NCI-H146 (cell line): Measurements from ENCODE around the gene TAL1.
A peak's percentile ranks its signal among the peaks of the same experiment; 100 is the strongest.
"Not testable (repeated sequence)": the region's sequence is repeated elsewhere in the genome, so short reads cannot be mapped to it uniquely, and the experiment has no call there.

Experiments
- DNase-seq: peaks from one replicate; lab custom pipeline; 2025; lab: John Stamatoyannopoulos, UW

The TAL1 gene

DNA sequence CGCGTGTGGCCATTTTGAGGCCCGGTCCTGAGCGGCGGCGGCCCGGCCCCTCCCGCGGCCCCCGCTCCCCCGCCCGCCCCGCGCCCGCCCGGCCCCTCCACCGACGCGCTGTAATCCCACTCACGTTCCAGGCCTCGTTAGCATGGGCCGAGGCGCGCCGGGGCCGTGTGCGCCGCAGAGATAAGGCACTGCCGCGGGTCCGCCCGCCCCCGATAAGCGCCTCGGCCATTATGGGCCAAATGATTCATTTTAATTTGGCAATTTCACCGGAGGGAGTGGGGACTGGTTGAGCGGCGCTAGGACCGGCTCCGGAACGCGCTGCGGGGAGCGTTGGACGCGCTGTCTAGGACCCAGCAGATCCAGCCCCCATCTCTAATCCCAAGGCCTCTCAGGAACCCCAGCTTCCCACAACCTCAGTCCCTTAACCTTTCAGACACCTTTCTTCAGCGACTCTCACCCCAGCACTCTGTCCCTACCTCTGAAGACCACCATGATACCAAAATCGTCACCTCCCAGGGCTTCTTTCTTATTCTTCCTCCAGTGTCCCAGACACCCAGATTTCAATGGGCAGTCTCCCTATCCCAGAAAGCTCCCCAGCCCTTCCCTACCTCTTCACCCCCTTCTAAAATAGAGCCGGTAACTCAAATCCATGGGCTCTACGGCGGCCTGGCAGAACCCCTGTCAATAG lies at the start of gene TAL1:
Gene TAL1, minus strand, starts transcription at position 39 of the 688 bp plus-strand sequence. CDS start 6,337 bp downstream, outside the sequence.
- no peak for DNase-seq

- no peak for DNase-seq
Observed at GRCh38 chr1:47280142-47280541, 48.1 kb upstream of the TAL1 start.

GRCh38 chr1:47276850-47277249 lies 44.8 kb upstream of the TAL1 start:
- DNase-seq = no peak

- not testable (repeated sequence) for DNase-seq
Observed at GRCh38 chr1:47275811-47276210, 43.8 kb upstream of the TAL1 start.

DNA sequence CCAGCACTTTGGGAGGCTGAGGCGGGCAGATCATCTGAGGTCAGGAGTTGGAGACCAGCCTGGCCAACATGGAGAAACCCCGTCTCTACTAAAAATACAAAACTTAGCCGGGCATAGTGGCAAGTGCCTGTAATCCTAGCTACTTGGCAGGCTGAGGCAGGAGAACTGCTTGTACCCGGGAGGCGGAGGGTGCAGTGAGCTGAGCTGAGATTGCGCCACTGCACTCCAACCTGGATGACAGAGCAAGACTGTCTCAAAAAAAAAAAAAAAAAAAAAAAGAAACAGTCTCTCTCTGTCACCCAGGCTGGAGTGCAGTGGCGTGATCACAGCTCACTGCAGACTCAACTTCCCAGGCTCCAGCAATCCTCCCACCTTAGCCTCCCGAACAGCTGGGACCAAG lies 33.5 kb upstream of the TAL1 start:
- DNase-seq = not testable (repeated sequence)

- peak; percentile 2 for DNase-seq
Observed at GRCh38 chr1:47262787-47263413, 30.9 kb upstream of the TAL1 start.

DNA sequence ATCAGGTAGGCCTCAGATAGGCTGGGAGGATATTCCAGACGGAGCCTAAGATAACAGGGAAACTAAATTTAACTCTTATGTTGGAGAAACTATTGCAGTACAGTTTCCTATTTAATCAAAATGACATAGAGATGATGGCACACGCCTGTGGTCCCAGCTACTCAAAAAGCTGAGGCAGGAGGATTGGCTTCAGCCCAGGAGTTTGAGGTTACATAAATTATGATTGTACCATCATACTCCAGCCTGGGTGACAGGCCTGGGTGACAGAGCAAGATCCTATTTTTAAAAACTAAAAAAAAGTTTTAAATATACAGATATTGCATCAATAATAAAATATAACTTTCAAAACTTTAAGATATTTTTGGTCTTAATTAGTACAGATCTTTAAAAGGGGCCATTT lies 25.2 kb upstream of the TAL1 start:
- DNase-seq = no peak

DNA sequence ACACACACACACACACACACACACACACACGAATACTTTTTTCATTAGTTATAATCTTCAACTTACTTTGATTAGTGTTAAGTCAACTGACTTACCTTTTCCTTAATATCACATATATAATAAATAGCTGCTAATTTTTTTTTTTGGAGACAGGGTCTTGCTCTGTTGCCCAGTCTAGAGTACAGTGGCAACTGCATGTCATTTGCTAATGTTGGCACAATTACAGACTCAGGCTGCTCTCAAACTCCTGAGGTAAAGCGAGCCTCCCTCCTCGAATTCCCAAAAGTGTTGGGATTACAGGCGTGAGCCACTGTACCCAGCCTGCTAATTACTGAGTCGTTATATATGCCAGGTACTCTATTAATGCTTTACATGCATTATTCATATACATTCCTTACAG lies 20.8 kb upstream of the TAL1 start:
- no peak for DNase-seq

- no peak for DNase-seq
Observed at GRCh38 chr1:47252369-47252768, 20.3 kb upstream of the TAL1 start.

- DNase-seq = no peak
Observed at GRCh38 chr1:47249755-47250154, 17.7 kb upstream of the TAL1 start.

- no peak for DNase-seq
Observed at GRCh38 chr1:47244339-47244862, 12.4 kb upstream of the TAL1 start.

- DNase-seq = no peak
Observed at GRCh38 chr1:47243910-47244309, 11.9 kb upstream of the TAL1 start.

GRCh38 chr1:47241114-47242113 lies 9.4 kb upstream of the TAL1 start:
- DNase-seq = no peak

DNA sequence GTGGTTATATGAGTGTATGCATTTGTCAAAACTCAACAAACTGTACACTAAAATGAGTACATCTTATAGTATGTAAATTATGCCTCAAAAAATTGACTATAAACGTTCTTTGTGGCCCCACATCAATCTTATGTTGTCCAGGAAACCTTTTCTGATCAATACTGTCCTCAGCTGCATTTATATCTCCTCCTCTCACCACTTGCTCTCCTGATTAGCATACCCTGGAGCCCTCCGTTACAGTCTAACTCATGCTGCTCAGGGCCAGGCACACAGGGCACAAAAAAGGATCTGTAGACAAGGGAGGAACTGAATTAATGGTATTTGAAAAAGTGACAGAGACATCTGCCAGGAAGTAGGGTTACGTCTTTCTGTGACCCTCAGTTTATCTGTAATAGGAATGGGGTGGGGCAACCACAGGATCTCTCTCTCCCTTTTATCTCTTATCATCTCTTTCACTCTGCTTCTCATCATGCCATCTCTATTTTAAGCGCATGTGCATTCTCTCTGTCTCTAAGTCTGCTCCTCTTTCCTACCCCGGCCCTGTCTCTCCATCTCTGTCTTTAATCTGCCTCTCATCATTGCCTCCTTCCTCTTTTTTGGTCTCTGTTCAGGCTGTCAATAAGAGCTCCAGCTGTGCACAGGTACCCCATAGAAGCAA lies 7.0 kb upstream of the TAL1 start:
- DNase-seq = no peak

DNA sequence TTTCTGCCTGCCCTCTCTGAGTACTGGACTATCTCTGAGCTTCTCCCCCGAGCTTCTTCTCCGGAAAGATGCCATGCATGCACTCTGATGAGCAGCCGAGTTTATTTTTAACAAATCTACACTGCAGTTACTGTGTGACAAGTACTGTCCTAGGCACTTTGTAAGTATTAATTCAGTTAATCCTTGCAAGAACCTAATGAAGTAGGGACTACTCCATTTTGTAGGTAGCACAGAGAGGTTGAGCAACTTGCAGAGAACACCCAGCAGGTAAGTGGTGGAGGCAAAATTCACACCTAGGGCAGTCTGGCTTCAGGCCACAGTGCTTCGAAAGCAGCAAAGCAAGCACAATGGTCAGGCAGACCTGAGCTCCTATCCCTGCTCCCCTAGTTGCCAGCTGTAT lies 3.8 kb upstream of the TAL1 start:
- no peak for DNase-seq

GRCh38 chr1:47235241-47235681 lies 3.2 kb upstream of the TAL1 start:
- no peak for DNase-seq

DNA sequence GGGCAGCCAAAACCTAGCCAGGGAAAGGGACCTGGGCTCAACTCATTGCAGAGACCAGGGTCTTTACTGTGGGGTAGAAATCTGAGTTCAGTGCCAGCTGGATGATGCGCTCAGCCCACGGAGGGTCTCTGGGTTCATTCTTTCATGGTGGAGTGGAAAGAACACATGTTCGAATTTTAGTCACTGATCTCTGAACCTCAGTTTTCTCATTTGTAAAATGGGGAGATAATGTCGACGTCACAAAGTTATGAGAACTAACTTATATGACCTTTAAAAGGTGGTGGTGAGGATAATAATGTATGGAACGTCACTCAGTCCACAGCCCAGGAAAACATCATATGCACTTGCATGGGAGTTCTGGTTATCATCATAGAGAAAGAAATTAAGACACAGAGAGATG lies 1.2 kb upstream of the TAL1 start:
- no peak for DNase-seq

DNA sequence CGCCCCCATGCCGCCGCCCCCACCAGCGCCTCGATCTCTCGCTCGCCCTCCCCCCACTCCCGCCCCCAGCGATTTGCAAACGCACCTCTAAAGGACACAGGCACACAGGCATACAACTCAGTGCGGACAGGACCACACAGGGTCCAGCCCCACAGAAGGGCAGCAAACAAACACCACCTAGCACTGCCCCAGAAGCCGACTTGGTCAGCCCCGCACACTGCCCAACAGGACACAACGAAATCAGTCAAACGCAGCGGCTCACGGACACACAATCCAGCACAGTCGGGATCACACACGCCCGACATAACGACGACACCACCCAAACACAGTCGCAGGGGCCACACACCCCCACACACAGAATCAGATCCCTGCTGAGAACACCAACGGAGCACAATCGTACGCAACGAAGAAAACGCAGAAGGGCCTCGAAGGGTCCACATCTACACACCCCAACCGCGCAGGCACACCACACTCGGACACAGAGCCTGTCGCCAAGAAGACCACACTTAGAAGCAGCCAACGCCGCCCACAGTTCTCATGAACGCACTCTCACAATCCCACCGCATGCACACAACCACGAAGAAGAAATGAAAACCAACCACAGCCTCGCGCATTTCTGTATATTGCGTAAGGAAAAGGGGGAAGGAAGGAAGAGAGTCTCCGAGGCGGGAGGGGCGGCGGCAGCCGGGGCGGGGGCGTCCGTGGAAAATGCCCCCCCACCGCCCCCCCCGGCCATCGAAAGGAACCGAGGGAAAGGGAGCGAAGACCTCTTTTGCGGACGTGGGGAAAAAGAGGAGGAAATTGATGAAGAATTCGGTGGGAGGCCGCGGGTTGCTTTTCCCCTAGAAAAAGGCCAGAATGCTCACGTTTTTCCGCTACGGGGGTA lies 481 bp downstream of the TAL1 start:
- peak; percentile 2 for DNase-seq

DNA sequence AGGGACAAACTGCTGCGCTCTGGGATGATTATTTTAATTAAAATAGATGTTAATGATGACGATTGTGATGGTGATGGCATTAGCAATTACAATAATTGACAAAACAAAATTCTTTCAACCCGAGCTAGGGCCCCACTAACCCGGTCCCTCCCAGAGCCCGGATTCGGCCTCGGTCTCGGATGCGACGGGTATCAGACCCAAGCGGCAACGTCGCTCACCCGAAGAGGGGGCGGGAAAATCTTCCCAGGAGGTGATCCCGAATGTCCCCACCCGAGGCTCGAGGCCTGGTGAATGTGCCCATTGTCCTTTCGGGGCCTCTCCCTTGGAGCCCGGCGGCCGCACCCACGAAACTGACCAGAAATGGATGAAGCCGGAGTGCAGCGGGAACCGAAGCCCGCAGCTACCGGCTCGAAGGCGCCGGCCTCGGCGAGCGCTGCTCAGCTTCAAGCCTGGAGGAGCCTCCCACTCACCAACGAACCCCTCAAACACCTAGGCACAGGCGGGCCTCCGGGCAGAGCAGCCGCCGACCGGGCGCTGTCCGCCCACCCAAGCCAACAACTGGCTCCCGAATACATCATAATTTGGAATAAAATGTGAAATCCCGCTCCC lies 1.2 kb downstream of the TAL1 start:
- no peak for DNase-seq
